ENCODE results near the gene PCDHA5.
"Not testable (repeated sequence)": the region's sequence is repeated elsewhere in the genome, so short reads cannot be mapped to it uniquely, and the experiment has no call there.

Gene PCDHA5

GRCh38 chr5:140796718-140797095 is 24.7 kb upstream of the PCDHA5 start:
- no peak for TF ChIP-seq CTCF (conservative IDR thresholded peaks at IDR 0.05)
- H3K27ac ChIP-seq, result no peak overlapping the region

- H3K27ac ChIP-seq, result no peak within 1 kb of the TSS
- TF ChIP-seq CTCF (conservative IDR thresholded peaks at IDR 0.05), result peak; percentile 40
Observed at GRCh38 chr5:140800816-140801493, 20.5 kb upstream of the PCDHA5 start, which contains the start of gene PCDHA3. PCDHA3 (plus strand) TSS chr5:140801057.

DNA sequence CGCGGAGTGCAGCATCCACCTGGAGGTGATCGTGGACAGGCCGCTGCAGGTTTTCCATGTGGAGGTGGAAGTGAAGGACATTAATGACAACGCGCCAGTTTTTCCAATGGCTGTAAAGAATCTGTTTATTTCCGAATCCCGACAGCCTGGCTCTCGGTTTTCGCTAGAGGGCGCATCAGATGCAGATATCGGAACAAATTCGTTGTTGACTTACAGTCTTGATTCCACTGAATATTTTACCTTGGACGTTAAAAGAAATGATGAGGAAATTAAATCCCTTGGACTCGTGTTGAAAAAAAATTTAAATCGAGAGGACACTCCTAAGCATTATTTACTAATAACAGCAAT is 19.9 kb upstream of the PCDHA5 start:
- no peak for TF ChIP-seq CTCF (conservative IDR thresholded peaks at IDR 0.05)
- H3K27ac ChIP-seq, result no peak overlapping the region

GRCh38 chr5:140802381-140802780 is 19.0 kb upstream of the PCDHA5 start:
- not testable (repeated sequence) for H3K27ac ChIP-seq

- TF ChIP-seq CTCF (conservative IDR thresholded peaks at IDR 0.05), result no peak
- no peak overlapping the region for H3K27ac ChIP-seq
Observed at GRCh38 chr5:140802781-140803271, 18.6 kb upstream of the PCDHA5 start.

GRCh38 chr5:140806834-140807775 is 14.3 kb upstream of the PCDHA5 start, which contains the start of gene PCDHA4:
PCDHA4 (plus strand) TSS chr5:140807068.
- TF ChIP-seq CTCF (conservative IDR thresholded peaks at IDR 0.05), result peak; percentile 42
- H3K27ac ChIP-seq, result no peak within 1 kb of the TSS

- not testable (repeated sequence) for H3K27ac ChIP-seq
Observed at GRCh38 chr5:140808241-140808888, 13.0 kb upstream of the PCDHA5 start.

- no peak for TF ChIP-seq CTCF (conservative IDR thresholded peaks at IDR 0.05)
Observed at GRCh38 chr5:140808889-140809291, 12.5 kb upstream of the PCDHA5 start.

More at GRCh38 chr5:140808889-140809291, 12.5 kb upstream of the PCDHA5 start:
- H3K27ac ChIP-seq, result no peak overlapping the region

Data from VCaP (cell line).